Ovary (tissue), 9 donors: ENCODE data around the gene GEMIN8. TPM values are rescaled to one million over a fixed set of nuclear protein-coding genes. Genes with fewer than 3 reads are reported as not detected.

Experiments used
- DNase-seq, 5 donors: peaks; one replicate each; pipeline ENCODE4 v3.0.0-alpha.2; 2019 to 2020
- H3K27ac ChIP-seq, 2 donors: fragments of 200-600 bp; one replicate each; pipeline versions ENCODE4 v1.5.1 to v1.8.0; 2019 to 2022
- H3K27me3 ChIP-seq: fragments of 200-600 bp; one replicate; pipeline ENCODE4 v1.8.0; 2022
- H3K36me3 ChIP-seq: fragments of 200-600 bp; sonication (generic); one replicate; pipeline ENCODE4 v1.5.1; 2019
- H3K4me1 ChIP-seq: one replicate; pipeline ENCODE4 v1.8.1; 2013; ENCODE audit warnings: mild to moderate bottlenecking, moderate library complexity; ENCODE audit not compliant: insufficient read depth
- H3K4me3 ChIP-seq: fragments of 200-600 bp; sonication (generic); one replicate; pipeline ENCODE4 v1.5.1; 2017
- H3K9me3 ChIP-seq, 2 donors: fragments of 200-600 bp in 1 of 2; sonication (generic) in 1 of 2; one replicate each; pipeline versions ENCODE4 v1.5.1 to v1.8.1; 2013 to 2019; ENCODE audit warnings: mild to moderate bottlenecking in 1 of 2, moderate library complexity in 1 of 2
- CTCF ChIP-seq, 3 donors: fragments of 450-650 bp in 2 of 3; fragments of 200-600 bp in 1 of 3; IDR thresholded peaks; one replicate each; pipeline versions ENCODE4 v1.5.1 to v1.8.0; 2016 to 2022; ENCODE audit warnings: antibody characterized with exemption in 3 of 3, mild to moderate bottlenecking in 1 of 3
- EP300 ChIP-seq: sonication (generic); formaldehyde crosslinking; IDR thresholded peaks from one replicate; pipeline ENCODE4 v1.6.1; 2017; ENCODE audit warnings: antibody characterized with exemption
- POLR2A ChIP-seq: fragments of 450-650 bp; IDR thresholded peaks from one replicate; pipeline ENCODE4 v1.6.1; 2017; ENCODE audit warnings: antibody characterized with exemption, mild to moderate bottlenecking, moderate library complexity
- WGBS, 3 donors: extraction: QIAGEN DNeasy Blood & Tissue Kit in 1 of 3; methylation state at CpG; one replicate each; pipeline versions ENCODE4 v1.1.5 to v1.1.7; 2013 to 2017; 5-methylcytosine and 5-hydroxymethylcytosine counted together
- intact Hi-C, 4 donors: fragments of 100-400 bp; cut with DNase I; formaldehyde crosslinking; loops; one replicate each; pipeline versions ENCODE4 v1.11.0 to v1.15.1; 2022 to 2023
- polyA plus RNA-seq, 2 donors: library from polyadenylated mRNA; stranded (reverse); fragments of 200-250 nt in 1 of 2; fragments of 350-450 nt in 1 of 2; fragmentation: Illumina TruSeq in 1 of 2; extraction: RNeasy Lipid Tissue Mini Kit (QIAGEN cat#74804) in 1 of 2; gene quantifications; one replicate each; pipeline ENCODE4 v1.2.3, GENCODE V29; 2013 to 2014
- total RNA-seq, 7 donors: library from RNA; depleted of rRNA in 2 of 7; stranded (reverse); fragments of >200 nt in 2 of 7; fragmentation: NEBNext Ultra II Directional in 3 of 7; extraction: Animal tissue kit (Norgen Biotek cat#: 25700) in 3 of 7; gene quantifications; one replicate each; pipeline versions ENCODE4 v1.1.0 to v1.2.4, GENCODE V29; 2016 to 2023
- donor health status: DM: no; HTN: no; CAD: no; lungs with moderate emphysema.
- donor health status: DM: no; HTN: no; CAD: no.
- donor health status: Bipolar disorder and iron deficiency.
- donor health status: DM: yes; HTN: yes; CAD: no.
- donor health status: DM: no; HTN: no; CAD: no.
- donor health status: DM: yes; HTN: yes; CAD: no.

The GEMIN8 gene
- total and polyA plus RNA-seq, 9 donors: 18.0 to 37.1 (median 23.6) TPM

GRCh38 chrX:14028473-14028872 lies 1.2 kb downstream of the GEMIN8 start:
- Histone ChIP-seq H3K27ac (no peak overlapping the region), H3K4me1 (peaks cover 1% of the 10 kb centered on the region), H3K27me3 (no peaks in the 10 kb centered on the region), H3K9me3 (no peaks in the 10 kb centered on the region), H3K4me3 (no peak overlapping the region), H3K36me3 (no peaks in the 10 kb centered on the region)
- TF ChIP-seq EP300 (no peak), POLR2A (no peak), CTCF (IDR thresholded peaks at IDR 0.05) (no peak)
- WGBS, 3 donors: 57 to 65% (median 61%) methylated on average over 3 of the region's 3 CpGs
- no peak for DNase-seq
- intact Hi-C loops: loop anchor here in 2 of 4 donors (5.0 to 10.0 kb wide), 2 partner anchors 274 to 371 kb away; no protein-coding TSS in a partner anchor

GRCh38 chrX:14027511-14028019 lies 2.1 kb downstream of the GEMIN8 start:
- H3K9me3 ChIP-seq: no peaks in the 10 kb centered on the region
- no peak for TF ChIP-seq CTCF (IDR thresholded peaks at IDR 0.05)
- TF ChIP-seq EP300: no peak
- TF ChIP-seq POLR2A: no peak
- H3K27me3 ChIP-seq: no peaks in the 10 kb centered on the region
- no peak for DNase-seq
- peaks cover 1% of the 10 kb centered on the region for H3K4me1 ChIP-seq
- H3K4me3 ChIP-seq: no peak overlapping the region
- no peak overlapping the region for H3K27ac ChIP-seq
- intact Hi-C loops: loop anchor here in 2 of 4 donors (5.0 to 10.0 kb wide), 2 partner anchors 273 to 370 kb away; no protein-coding TSS in a partner anchor
- H3K36me3 ChIP-seq: no peaks in the 10 kb centered on the region

- peak in 1 of 5 donors; percentile 23 for DNase-seq
- Histone ChIP-seq H3K27me3 (no peaks in the 10 kb centered on the region), H3K9me3 (no peaks in the 10 kb centered on the region), H3K4me3 (no peak overlapping the region), H3K4me1 (peaks cover 1% of the 10 kb centered on the region), H3K27ac (no peak overlapping the region), H3K36me3 (no peaks in the 10 kb centered on the region)
- TF ChIP-seq EP300 (no peak), CTCF (IDR thresholded peaks at IDR 0.05) (no peak), POLR2A (no peak)
- intact Hi-C loops: loop anchor here in 2 of 4 donors (5.0 to 10.0 kb wide), 2 partner anchors 272 to 370 kb away; no protein-coding TSS in a partner anchor
- WGBS, 3 donors: 88 to 94% (median 92%) methylated on average over 1 of the region's 1 CpG
These were observed 2.7 kb downstream of the GEMIN8 start for GRCh38 chrX:14027036-14027435.

- H3K4me1 ChIP-seq: peaks cover 1% of the 10 kb centered on the region
- H3K27ac ChIP-seq: no peak overlapping the region
- intact Hi-C loops: loop anchor here in 2 of 4 donors (5.0 to 10.0 kb wide), 2 partner anchors 271 to 369 kb away; no protein-coding TSS in a partner anchor
- TF ChIP-seq POLR2A (no peak), EP300 (no peak), CTCF (IDR thresholded peaks at IDR 0.05) (no peak)
- H3K9me3 ChIP-seq: no peaks in the 10 kb centered on the region
- no peak overlapping the region for H3K4me3 ChIP-seq
- no peaks in the 10 kb centered on the region for H3K36me3 ChIP-seq
- 64 to 90% (median 82%) methylated on average over 7 of the region's 7 CpGs for whole genome bisulfite sequencing, 3 donors
- H3K27me3 ChIP-seq: no peaks in the 10 kb centered on the region
- DNase-seq: no peak
These were observed 3.6 kb downstream of the GEMIN8 start for GRCh38 chrX:14026121-14026520.
